Right kidney (tissue), 1 donor: ENCODE measurements around the gene SCFD2.
"Not testable (repeated sequence)": the region's sequence is repeated elsewhere in the genome, so short reads cannot be mapped to it uniquely, and the experiment has no call there.

Experiments
- DNase-seq: peaks from one replicate; pipeline ENCODE4 v3.0.0-alpha.2; 2016

SCFD2 gene

DNA sequence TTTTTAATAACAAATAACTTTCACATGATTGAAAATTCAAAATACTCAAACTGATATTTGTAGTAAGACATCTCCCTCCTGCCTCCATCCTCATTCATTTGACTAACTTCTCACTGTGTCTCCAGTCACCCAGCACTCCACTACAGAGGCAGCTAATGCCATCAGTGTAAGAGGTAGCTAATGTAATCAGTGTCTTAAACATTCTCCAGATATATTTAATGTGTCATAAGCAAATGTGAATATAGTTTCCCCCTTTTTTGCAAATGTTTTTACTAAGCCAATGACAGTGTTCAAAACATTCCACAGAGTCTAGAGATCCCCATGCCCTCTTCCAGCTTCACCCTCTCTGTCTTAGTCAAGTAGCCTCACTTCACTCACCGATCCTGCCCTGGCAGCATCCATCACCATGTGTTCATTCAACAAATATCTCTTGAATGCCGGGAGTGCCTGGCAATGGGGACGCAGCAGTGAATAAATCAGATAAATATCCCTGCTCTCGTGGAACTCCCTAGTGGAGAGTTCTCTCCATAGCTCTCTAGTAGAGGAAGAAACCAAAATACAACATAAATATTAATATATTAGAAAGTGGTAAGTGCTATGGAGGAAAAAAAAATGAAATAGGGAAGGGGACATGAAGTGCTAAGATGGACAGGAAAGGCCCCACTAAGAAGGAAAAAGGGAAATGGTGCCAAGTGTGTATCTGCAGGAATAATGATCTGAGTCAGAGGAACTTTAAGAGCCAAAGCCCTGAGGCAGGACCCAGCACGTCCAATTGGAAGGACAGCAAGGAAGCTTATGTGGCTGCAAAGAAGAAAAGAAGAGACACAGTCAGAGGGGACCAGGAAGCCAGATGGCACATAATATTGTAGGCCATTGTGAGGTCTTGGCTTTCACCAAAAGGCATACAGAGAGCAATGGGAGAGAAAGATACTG is 18.7 kb downstream of the SCFD2 start:
- no peak for DNase-seq

- DNase-seq, result not testable (repeated sequence)
Measured at GRCh38 chr4:53346392-53346791, 19.5 kb downstream of the SCFD2 start.

GRCh38 chr4:53340145-53340544 is 25.7 kb downstream of the SCFD2 start:
- DNase-seq, result not testable (repeated sequence)

- not testable (repeated sequence) for DNase-seq
Measured at GRCh38 chr4:53334916-53335315, 30.9 kb downstream of the SCFD2 start.

DNA sequence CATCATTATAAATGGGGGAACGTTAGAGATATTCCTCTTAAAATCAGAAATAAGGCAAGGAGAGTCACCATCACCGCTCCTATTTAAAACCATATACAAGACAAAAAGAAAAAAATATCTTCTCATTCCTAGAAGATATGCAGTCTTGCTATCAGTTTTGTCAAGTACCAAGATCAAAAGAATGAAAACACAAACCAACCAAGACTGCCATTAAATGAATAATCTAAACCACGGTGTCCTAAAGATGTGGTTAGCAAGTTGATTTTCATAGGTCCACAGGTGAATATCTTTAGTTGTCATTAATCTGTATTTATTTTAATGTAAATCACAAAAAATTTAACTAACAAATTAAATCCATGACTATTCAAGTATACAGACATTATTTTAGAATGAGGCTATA is 39.3 kb downstream of the SCFD2 start:
- no peak for DNase-seq

- no peak for DNase-seq
Measured at GRCh38 chr4:53322696-53323095, 43.2 kb downstream of the SCFD2 start.

GRCh38 chr4:53321984-53322289 is 43.9 kb downstream of the SCFD2 start:
- no peak for DNase-seq

DNA sequence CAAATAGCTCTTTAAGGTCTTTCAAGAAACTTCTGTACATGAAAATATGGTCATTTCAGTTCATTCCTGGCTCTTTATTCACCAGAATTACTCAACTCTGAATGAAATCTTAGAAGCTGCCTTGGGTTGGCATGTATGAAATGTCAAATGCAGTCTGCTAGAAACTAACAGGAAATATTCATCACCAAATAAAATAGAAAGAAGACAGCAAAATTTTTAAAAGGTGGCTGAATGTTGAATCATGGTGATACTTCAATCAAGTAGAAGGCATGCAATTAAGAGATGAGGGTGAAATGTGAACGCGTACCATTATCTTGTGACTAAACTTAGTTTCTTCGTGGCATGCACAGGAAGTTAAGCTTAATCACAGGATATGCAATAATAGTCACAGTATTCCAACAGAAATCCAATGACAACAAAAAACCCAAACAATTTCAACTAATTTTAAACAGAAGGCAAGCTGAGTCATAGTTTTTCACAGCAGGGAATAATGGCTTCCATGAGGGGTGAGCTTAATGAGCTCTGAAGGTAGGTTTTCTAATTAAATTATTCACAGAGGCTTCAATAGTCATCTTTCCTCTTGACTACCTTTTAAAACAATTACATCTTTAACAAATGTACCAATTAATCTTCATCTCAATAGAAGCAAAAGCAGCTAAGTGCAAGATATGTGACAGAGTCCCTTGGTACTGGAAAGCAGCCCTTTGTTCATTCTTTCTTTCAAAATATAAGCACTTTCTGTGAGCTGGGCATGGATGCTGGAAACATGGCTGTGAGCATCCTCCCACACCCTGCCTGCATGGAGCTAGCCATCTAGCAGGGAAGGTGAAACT is 44.5 kb downstream of the SCFD2 start:
- DNase-seq, result no peak

DNA sequence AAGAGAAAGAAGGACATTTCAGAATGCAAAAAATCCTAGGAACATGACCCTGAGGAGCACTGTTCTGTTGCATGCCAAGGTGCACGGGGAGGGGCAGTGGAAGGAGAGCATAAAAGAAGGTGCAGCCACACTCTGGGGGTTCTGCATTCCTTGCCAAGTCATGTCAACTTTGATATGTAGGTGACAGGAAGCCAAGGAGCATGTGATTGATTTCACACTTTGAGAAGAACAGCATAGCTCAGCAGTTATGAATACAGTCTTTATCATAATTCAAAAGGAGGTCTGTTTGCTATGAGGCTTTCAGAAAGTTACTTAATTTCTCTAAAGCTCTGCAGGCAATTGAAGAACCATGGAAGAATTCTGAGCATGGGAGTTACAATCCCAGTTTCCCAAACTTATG is 50.6 kb downstream of the SCFD2 start:
- DNase-seq, result no peak

GRCh38 chr4:53314252-53314651 is 51.6 kb downstream of the SCFD2 start:
- DNase-seq, result no peak

DNA sequence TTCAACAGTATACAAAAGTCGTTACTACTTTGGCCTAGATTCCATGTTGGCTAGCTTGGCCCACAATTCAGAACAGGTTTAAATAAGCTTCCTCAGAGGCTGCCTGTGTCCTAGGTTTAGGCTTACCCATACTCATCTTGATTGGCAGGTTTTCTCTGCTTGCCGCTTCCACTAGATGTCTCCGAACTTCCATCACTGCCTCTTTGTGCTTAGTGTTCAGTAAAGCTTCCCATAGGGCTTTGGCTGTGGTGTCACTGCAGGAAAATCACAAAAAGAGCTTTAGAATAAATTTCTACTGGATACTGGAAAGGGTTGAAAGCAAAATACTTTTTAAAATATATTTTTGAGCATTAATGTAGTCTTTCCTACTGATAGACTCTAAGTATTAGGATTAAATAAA is 52.4 kb downstream of the SCFD2 start:
- no peak for DNase-seq

DNA sequence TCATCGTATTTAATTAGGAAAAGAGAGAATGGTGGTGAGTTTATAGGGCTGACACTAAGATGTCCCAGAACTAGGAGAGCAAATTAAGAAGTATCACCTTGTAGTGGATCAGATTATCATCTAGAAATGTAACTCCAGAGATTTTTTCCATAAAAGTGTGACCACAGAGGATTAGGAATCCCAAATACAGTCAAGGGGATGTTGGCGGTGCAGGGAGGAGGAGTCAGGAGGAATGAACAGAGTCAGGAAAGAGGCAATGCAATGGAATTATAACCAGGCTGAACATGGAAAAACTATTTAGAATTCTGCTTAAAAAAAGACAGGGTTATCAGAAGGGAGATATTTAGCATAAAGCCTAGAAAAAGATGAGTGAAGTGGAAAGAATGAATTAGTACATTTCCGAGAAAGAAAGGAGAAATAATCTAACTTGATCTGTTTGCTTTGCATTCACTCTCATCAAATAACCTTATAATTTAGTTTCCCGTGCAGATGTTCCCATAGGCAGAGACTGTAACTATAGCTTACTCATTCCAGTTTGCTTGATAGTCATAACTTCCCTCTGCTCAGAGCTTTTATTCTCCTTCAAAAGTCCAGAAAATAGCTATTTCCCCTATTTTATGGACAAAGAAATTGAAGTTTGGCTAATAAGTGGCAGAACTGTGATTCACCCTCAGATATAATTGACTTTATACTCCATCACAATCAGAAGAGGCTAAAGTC is 56.4 kb downstream of the SCFD2 start:
- DNase-seq, result no peak

GRCh38 chr4:53307819-53308780 is 57.8 kb downstream of the SCFD2 start:
- DNase-seq, result no peak

- DNase-seq, result no peak
Measured at GRCh38 chr4:53307210-53307609, 58.7 kb downstream of the SCFD2 start.

DNA sequence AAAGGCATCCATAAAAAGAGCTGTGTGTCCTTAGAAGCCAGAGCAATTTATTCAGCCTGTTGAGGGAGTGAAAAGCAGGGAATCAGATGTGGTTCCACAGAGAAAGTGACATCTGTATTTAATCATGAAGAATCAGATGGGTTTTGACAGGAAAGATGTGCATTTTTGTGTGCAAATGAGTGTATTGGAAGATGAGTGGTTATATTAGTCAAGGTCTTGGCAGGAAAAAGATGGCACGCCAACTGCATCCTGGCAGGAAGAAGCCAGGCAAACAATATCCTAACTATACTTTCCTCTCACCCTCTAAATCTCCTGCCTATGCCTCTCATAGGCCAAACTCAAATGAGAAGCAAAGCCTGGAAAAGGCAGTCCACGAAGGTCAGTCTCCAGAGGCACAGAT is 59.1 kb downstream of the SCFD2 start:
- no peak for DNase-seq

- not testable (repeated sequence) for DNase-seq
Measured at GRCh38 chr4:53292209-53292608, 73.7 kb downstream of the SCFD2 start.

DNA sequence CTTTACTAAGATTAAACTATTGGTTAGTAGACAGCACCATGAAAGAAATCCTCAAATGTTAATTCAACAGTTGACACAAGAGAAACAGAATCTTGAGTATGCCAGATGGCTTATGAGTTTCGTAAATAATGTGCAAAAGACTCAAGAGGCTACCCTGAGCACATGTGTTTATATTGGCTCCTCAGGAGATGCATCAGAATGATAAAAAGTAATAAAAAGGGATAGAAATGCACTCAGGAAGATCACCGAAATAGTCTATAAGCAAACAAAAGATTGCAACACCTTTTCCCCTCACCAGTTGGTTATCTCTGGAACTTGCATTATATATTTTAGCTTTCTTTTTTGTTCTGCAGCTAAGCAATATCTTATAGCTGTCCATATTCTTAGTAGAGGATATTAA is 84.4 kb downstream of the SCFD2 start:
- no peak for DNase-seq

DNA sequence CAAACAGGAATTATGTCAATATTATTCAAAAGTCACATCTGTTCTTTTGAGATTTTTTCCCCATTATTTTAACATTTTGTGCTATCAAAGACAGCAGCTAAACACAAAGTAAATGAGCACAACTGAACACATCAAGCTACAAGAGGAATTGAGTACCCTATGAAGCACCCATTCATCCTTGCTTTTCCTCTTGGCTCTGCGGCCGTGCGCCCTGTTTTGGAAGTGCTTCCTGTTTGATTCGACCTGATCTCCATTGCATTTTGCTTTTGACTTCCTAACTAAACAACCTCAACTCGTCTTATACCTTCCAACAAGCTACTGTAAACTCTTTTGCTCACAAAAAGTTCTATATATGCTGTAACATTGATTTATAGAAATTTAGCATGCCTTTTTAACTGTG is 85.0 kb downstream of the SCFD2 start:
- no peak for DNase-seq

DNA sequence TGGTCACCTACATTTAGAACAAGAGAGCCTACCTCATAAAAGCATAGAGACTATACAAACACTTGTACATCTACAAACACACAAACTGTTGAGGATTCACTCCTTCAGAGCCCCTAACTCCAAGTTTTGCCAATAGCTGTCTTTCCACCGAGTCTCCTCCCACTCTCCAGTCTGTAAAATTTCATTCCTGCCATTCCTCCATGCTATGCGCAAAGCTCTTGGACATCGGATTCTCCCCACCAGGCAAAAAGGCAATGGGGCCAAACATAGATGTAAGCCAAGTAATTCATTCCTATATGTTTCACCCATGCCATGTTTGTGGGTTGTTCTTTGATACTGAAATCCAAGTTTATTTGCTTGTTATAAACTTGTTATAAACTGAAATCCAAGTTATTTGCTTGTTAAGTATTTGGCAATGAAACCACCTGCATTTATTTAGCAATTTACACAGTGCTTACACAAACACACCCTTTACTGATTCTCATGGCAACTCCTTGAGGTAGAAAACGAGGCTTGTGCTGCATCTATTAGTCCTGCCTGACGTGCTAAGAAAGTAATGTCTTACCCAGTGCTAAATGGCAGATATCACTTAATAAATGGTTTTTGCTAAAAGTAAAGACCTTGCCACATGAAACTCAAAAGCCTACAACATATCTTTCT is 91.1 kb downstream of the SCFD2 start:
- no peak for DNase-seq

- DNase-seq, result no peak
Measured at GRCh38 chr4:53273726-53274125, 92.1 kb downstream of the SCFD2 start.

- no peak for DNase-seq
Measured at GRCh38 chr4:53267026-53267425, 98.8 kb downstream of the SCFD2 start.
